CD14-positive monocyte (primary cell): Measurements from ENCODE around the gene STPG2. TPM values are rescaled to one million over a fixed set of nuclear protein-coding genes. Genes with fewer than 3 reads are reported as not detected.
A peak's percentile ranks its signal among the peaks of the same experiment; 100 is the strongest.

Source experiments
- DNase-seq, 3 donors: peaks; one replicate each; pipeline ENCODE4 v3.0.0-alpha.2; 2011 to 2022
- H2AFZ ChIP-seq: 2 replicates; pipeline ENCODE4 v1.6.0; 2012; ENCODE audit warnings: mild to moderate bottlenecking, low read depth, low read length, inconsistent platforms; ENCODE audit not compliant: insufficient read depth, poor library complexity, severe bottlenecking
- H3K27ac ChIP-seq, 2 donors: 1 replicate in 1 of 2; 2 replicates in 1 of 2; pipeline ENCODE4 v1.5.1; 2012 to 2013; ENCODE audit warnings: low read length in 2 of 2, control low read depth in 1 of 2, inconsistent platforms in 1 of 2, low read depth in 1 of 2, mild to moderate bottlenecking in 1 of 2
- H3K27me3 ChIP-seq, 2 donors: one replicate each; pipeline versions ENCODE4 v1.6.0 to v1.6.1; 2011 to 2013; ENCODE audit warnings: low read length in 2 of 2; ENCODE audit not compliant: control insufficient read depth in 2 of 2, insufficient read depth in 2 of 2
- H3K36me3 ChIP-seq, 2 donors: replicated peaks in 1 of 2; 1 replicate in 1 of 2; 2 replicates in 1 of 2; pipeline versions ENCODE4 v1.5.1 to v1.6.1; 2012 to 2013; ENCODE audit warnings: low read length in 2 of 2, control low read depth in 1 of 2, inconsistent platforms in 1 of 2, mild to moderate bottlenecking in 1 of 2; ENCODE audit not compliant: insufficient read depth in 2 of 2, control insufficient read depth in 1 of 2
- H3K4me1 ChIP-seq, 2 donors: 1 replicate in 1 of 2; 2 replicates in 1 of 2; pipeline versions ENCODE4 v1.5.1 to v1.6.1; 2012 to 2013; ENCODE audit warnings: low read length in 2 of 2, control low read depth in 1 of 2, inconsistent platforms in 1 of 2, mild to moderate bottlenecking in 1 of 2, moderate library complexity in 1 of 2; ENCODE audit not compliant: insufficient read depth in 2 of 2, control insufficient read depth in 1 of 2
- H3K4me2 ChIP-seq: replicated peaks from 2 replicates; pipeline ENCODE3; 2012; ENCODE audit warnings: low read length, moderate library complexity, mild to moderate bottlenecking; ENCODE audit not compliant: poor library complexity, severe bottlenecking; ENCODE audit errors: extremely low read depth
- H3K4me3 ChIP-seq, 3 experiments: fragments of 200-600 bp in 1 of 3; sonication (generic) in 1 of 3; replicated peaks in 1 of 3; 1 replicate in 2 of 3; 2 replicates in 1 of 3; pipeline ENCODE4 v1.5.1; 2011 to 2013; ENCODE audit warnings: low read length in 3 of 3, mild to moderate bottlenecking in 3 of 3, control low read depth in 2 of 3, low read depth in 2 of 3, inconsistent platforms in 1 of 3, moderate library complexity in 1 of 3
- H3K79me2 ChIP-seq: 2 replicates; pipeline ENCODE4 v1.6.0; 2012; ENCODE audit warnings: mild to moderate bottlenecking, control low read depth, inconsistent platforms, low read length, moderate library complexity; ENCODE audit not compliant: insufficient read depth
- H3K9ac ChIP-seq: 2 replicates; pipeline ENCODE4 v1.6.0; 2017; ENCODE audit warnings: low read length, mild to moderate bottlenecking; ENCODE audit not compliant: insufficient read depth, poor library complexity, severe bottlenecking
- H3K9me3 ChIP-seq, 2 donors: replicated peaks in 1 of 2; 1 replicate in 1 of 2; 2 replicates in 1 of 2; pipeline versions ENCODE4 v1.5.1 to v1.6.1; 2012 to 2013; ENCODE audit warnings: low read length in 2 of 2, control low read depth in 1 of 2; ENCODE audit not compliant: control insufficient read depth in 1 of 2, insufficient read depth in 1 of 2
- H4K20me1 ChIP-seq: 2 replicates; pipeline ENCODE4 v1.6.0; 2012; ENCODE audit warnings: mild to moderate bottlenecking, low read length, control low read depth, moderate library complexity; ENCODE audit not compliant: insufficient read depth
- H3K27ac Mint-ChIP-seq, 7 donors: one replicate each; pipeline ENCODE4 v1.8.0; 2020; ENCODE audit warnings: mild to moderate bottlenecking in 7 of 7, mixed read lengths in 7 of 7, moderate library complexity in 6 of 7, inconsistent platforms in 2 of 7
- H3K27me3 Mint-ChIP-seq, 3 donors: one replicate each; pipeline ENCODE4 v1.8.0; 2021 to 2022; ENCODE audit warnings: low read depth in 3 of 3, mild to moderate bottlenecking in 3 of 3, mixed read lengths in 3 of 3, moderate library complexity in 3 of 3, inconsistent platforms in 1 of 3
- H3K36me3 Mint-ChIP-seq, 2 donors: one replicate each; pipeline ENCODE4 v1.8.0; 2020; ENCODE audit warnings: mixed read lengths in 2 of 2, inconsistent platforms in 1 of 2, mild to moderate bottlenecking in 1 of 2
- H3K4me1 Mint-ChIP-seq: one replicate; pipeline ENCODE4 v1.8.0; 2020; ENCODE audit warnings: mild to moderate bottlenecking, mixed read lengths
- H3K4me3 Mint-ChIP-seq, 2 donors: one replicate each; pipeline ENCODE4 v1.8.0; 2020; ENCODE audit warnings: mild to moderate bottlenecking in 2 of 2, mixed read lengths in 2 of 2, moderate library complexity in 1 of 2
- H3K9me3 Mint-ChIP-seq, 7 donors: one replicate each; pipeline ENCODE4 v1.8.0; 2020 to 2022; ENCODE audit warnings: mixed read lengths in 7 of 7, mild to moderate bottlenecking in 6 of 7, moderate library complexity in 6 of 7, inconsistent platforms in 2 of 7
- CTCF ChIP-seq: fragments of 200-600 bp; IDR thresholded peaks from one replicate; pipeline ENCODE4 v1.8.0; 2022; ENCODE audit warnings: antibody characterized with exemption, mild to moderate bottlenecking
- WGBS: methylation state at CpG from one replicate; pipeline ENCODE4 v1.1.5; 2013; ENCODE audit warnings: missing lambda C conversion rate; ENCODE audit not compliant: insufficient coverage; 5-methylcytosine and 5-hydroxymethylcytosine counted together
- intact Hi-C, 2 donors: fragments of 100-400 bp; cut with micrococcal nuclease; formaldehyde crosslinking; loops; one replicate each; pipeline versions ENCODE4 v1.15.0 to v1.15.1; 2023
- polyA plus RNA-seq, 3 donors: library from polyadenylated mRNA; depleted of rRNA in 1 of 3; unstranded in 2 of 3; stranded (reverse) in 1 of 3; fragments of 300-500 nt in 2 of 3; fragments of >200 nt in 1 of 3; fragmentation: Illumina TruSeq in 2 of 3; gene quantifications; 1 replicate in 2 of 3; 2 replicates in 1 of 3; pipeline ENCODE4 v1.2.3, GENCODE V29; 2012 to 2021

STPG2 gene
- polyA plus RNA-seq, 3 donors, result 0.04 TPM; not detected in 2

DNA sequence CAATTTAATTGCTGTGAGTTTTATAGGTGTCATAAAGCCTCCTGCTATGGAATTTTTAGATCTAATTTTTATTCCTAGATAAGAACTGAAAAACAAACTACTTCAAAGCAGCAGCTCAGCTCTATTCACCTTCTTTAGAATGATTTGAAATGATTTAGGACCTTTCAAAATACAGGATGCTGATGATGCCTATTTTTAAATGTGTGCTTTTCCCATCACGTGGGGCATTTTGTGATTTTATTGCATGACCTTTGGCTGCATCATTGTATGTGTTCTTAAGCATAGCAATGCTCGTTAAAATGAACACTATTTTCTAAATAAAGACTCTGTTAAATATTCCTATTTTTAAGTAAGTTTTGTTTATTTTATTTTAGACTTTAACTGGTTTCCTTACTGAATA lies 537.3 kb downstream of the STPG2 start:
- WGBS, result no CpG with 5 or more reads among the region's 2 CpGs
- Histone ChIP-seq H3K4me2 (no peak overlapping the region), H3K4me1 (no peaks in the 10 kb centered on the region), H3K27ac (no peak overlapping the region), H3K36me3 (no peaks in the 10 kb centered on the region), H3K27me3 (no peaks in the 10 kb centered on the region), H3K4me3 (no peak overlapping the region), H3K79me2 (no peaks in the 10 kb centered on the region), H3K9ac (no peak overlapping the region), H4K20me1 (no peaks in the 10 kb centered on the region), H2AFZ (no peak overlapping the region), H3K9me3 (no peaks in the 10 kb centered on the region)
- H3K4me1 Mint-ChIP-seq, result no peaks in the 10 kb centered on the region
- intact Hi-C loops, result no loop called here
- H3K27me3 Mint-ChIP-seq, result no peaks in the 10 kb centered on the region
- H3K9me3 Mint-ChIP-seq, result peaks cover 0 to 2% (median 0%) of the 10 kb centered on the region in 7 donors
- H3K4me3 Mint-ChIP-seq, result no peak overlapping the region
- no peak for TF ChIP-seq CTCF
- no peak for DNase-seq
- H3K27ac Mint-ChIP-seq, result no peak overlapping the region
- H3K36me3 Mint-ChIP-seq, result no peaks in the 10 kb centered on the region

DNA sequence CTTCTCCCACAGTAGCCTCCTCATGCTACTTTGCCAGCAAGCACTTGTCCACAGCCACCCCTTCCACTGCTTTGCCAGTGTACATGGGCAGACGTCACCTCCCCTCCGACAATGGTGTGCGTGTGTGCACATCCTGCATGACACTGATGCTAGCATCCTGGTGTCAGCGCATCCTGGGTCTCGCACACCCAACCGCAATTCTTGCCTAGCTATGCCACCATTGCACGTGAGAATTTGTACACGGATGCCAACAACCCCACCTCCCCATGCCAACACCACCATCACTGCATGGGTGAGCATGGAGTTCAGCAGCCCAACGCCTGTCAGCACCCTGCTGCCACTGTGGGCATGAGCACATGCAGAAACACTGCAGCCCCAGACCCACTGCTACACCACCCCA lies 550.0 kb downstream of the STPG2 start:
- Histone ChIP-seq H2AFZ (no peak overlapping the region), H3K4me1 (no peaks in the 10 kb centered on the region), H3K9me3 (peaks cover 16 to 32% of the 10 kb centered on the region in 2 donors), H3K9ac (no peak overlapping the region), H4K20me1 (no peaks in the 10 kb centered on the region), H3K4me3 (no peak overlapping the region), H3K36me3 (no peaks in the 10 kb centered on the region), H3K27ac (no peak overlapping the region), H3K27me3 (no peaks in the 10 kb centered on the region), H3K4me2 (no peak overlapping the region), H3K79me2 (no peaks in the 10 kb centered on the region)
- Mint-ChIP-seq H3K27me3 (no peaks in the 10 kb centered on the region), H3K27ac (peak overlapping the region in 1 of 7 donors; percentile 45), H3K9me3 (peaks cover 9 to 23% (median 14%) of the 10 kb centered on the region in 7 donors), H3K4me3 (no peak overlapping the region), H3K4me1 (no peaks in the 10 kb centered on the region), H3K36me3 (no peaks in the 10 kb centered on the region)
- DNase-seq, result no peak
- intact Hi-C loops, result no loop called here
- no peak for TF ChIP-seq CTCF
- 92% methylated on average over 9 of the region's 9 CpGs for WGBS
